Esophagus (tissue), 2 donors: ENCODE measurements around the gene PIKFYVE. TPM values are rescaled to one million over a fixed set of nuclear protein-coding genes. Genes with fewer than 3 reads are reported as not detected.
"Not testable (repeated sequence)": the region's sequence is repeated elsewhere in the genome, so short reads cannot be mapped to it uniquely, and the experiment has no call there.

Experiments
- H3K27ac ChIP-seq, 2 donors: one replicate each; pipeline ENCODE4 v1.5.1; 2013; ENCODE audit warnings: low read depth in 2 of 2, mild to moderate bottlenecking in 2 of 2, inconsistent platforms in 1 of 2, low read length in 1 of 2, moderate library complexity in 1 of 2
- H3K27me3 ChIP-seq, 2 donors: one replicate each; pipeline ENCODE4 v1.6.1; 2013; ENCODE audit warnings: low read length in 2 of 2, control low read depth in 1 of 2, mild to moderate bottlenecking in 1 of 2; ENCODE audit not compliant: insufficient read depth in 2 of 2, control insufficient read depth in 1 of 2
- H3K36me3 ChIP-seq, 2 donors: one replicate each; pipeline ENCODE4 v1.6.1; 2013; ENCODE audit warnings: low read length in 1 of 2; ENCODE audit not compliant: control insufficient read depth in 2 of 2, insufficient read depth in 2 of 2
- H3K4me1 ChIP-seq, 2 donors: one replicate each; pipeline ENCODE4 v1.6.1; 2013; ENCODE audit warnings: low read length in 1 of 2; ENCODE audit not compliant: control insufficient read depth in 2 of 2, insufficient read depth in 2 of 2
- H3K4me3 ChIP-seq, 2 donors: one replicate each; pipeline ENCODE4 v1.5.1; 2013; ENCODE audit warnings: low read length in 2 of 2, mild to moderate bottlenecking in 2 of 2, low read depth in 1 of 2, moderate library complexity in 1 of 2
- H3K9me3 ChIP-seq, 2 donors: one replicate each; pipeline ENCODE4 v1.6.1; 2013; ENCODE audit warnings: mild to moderate bottlenecking in 2 of 2, low read depth in 1 of 2, low read length in 1 of 2, moderate library complexity in 1 of 2; ENCODE audit not compliant: control insufficient read depth in 2 of 2, insufficient read depth in 1 of 2
- WGBS, 2 donors: extraction: QIAGEN DNeasy Blood & Tissue Kit; methylation state at CpG; one replicate each; pipeline ENCODE4 v1.1.7; 2013; 5-methylcytosine and 5-hydroxymethylcytosine counted together
- polyA plus RNA-seq, 2 donors: library from polyadenylated mRNA; stranded (reverse); fragments of 200-250 nt; gene quantifications; one replicate each; pipeline ENCODE4 v1.2.3, GENCODE V29; 2013
- donor health status: healthy with polysubstance abuse.
- donor health status: Bipolar disorder and iron deficiency.

The PIKFYVE gene
- polyA plus RNA-seq, 2 donors = 2.9 to 3.6 TPM

GRCh38 chr2:208266936-208267335 lies 881 bp downstream of the PIKFYVE start:
- H3K27ac ChIP-seq = peak overlapping the region; percentile 87 to 92
- H3K36me3 ChIP-seq = no peaks in the 10 kb centered on the region
- no peaks in the 10 kb centered on the region for H3K27me3 ChIP-seq
- H3K4me1 ChIP-seq = peaks cover 3 to 7% of the 10 kb centered on the region in 2 donors
- peak overlapping the region; percentile 67 to 92 for H3K4me3 ChIP-seq
- WGBS, 2 donors = 6 to 9% methylated on average over 3 of the region's 3 CpGs
- H3K9me3 ChIP-seq = no peaks in the 10 kb centered on the region

GRCh38 chr2:208267526-208267925 lies 1.5 kb downstream of the PIKFYVE start:
- not testable (repeated sequence) for H3K9me3 ChIP-seq, H3K27me3 ChIP-seq, H3K36me3 ChIP-seq, H3K27ac ChIP-seq, H3K4me1 ChIP-seq
- WGBS, 2 donors = 77 to 83% methylated on average over 22 of the region's 22 CpGs
- peak overlapping the region in 1 of 2 donors; percentile 92 for H3K4me3 ChIP-seq

- Histone ChIP-seq H3K4me1 (peaks cover 3 to 7% of the 10 kb centered on the region in 2 donors), H3K4me3 (no peak overlapping the region), H3K27me3 (no peaks in the 10 kb centered on the region), H3K27ac (no peak overlapping the region), H3K9me3 (no peaks in the 10 kb centered on the region), H3K36me3 (peaks cover under 1% of the 10 kb centered on the region in 2 donors)
- WGBS, 2 donors = 79 to 80% methylated on average over 8 of the region's 8 CpGs
Measured at GRCh38 chr2:208268156-208268952, 2.3 kb downstream of the PIKFYVE start.

- no peak overlapping the region for H3K4me3 ChIP-seq
- WGBS, 2 donors = 95 to 97% methylated on average over 2 of the region's 2 CpGs
- H3K27ac ChIP-seq = no peak overlapping the region
- H3K27me3 ChIP-seq = no peaks in the 10 kb centered on the region
- H3K36me3 ChIP-seq = peaks cover 2 to 6% of the 10 kb centered on the region in 2 donors
- H3K9me3 ChIP-seq = no peaks in the 10 kb centered on the region
- H3K4me1 ChIP-seq = peaks cover 3 to 7% of the 10 kb centered on the region in 2 donors
Measured at GRCh38 chr2:208269091-208269490, 3.0 kb downstream of the PIKFYVE start.

GRCh38 chr2:208274748-208275147 lies 8.7 kb downstream of the PIKFYVE start:
- Histone ChIP-seq H3K9me3 (no peaks in the 10 kb centered on the region), H3K27ac (no peak overlapping the region), H3K36me3 (peaks cover 2 to 6% of the 10 kb centered on the region in 2 donors), H3K4me1 (no peaks in the 10 kb centered on the region), H3K4me3 (no peak overlapping the region), H3K27me3 (no peaks in the 10 kb centered on the region)

GRCh38 chr2:208278549-208278948 lies 12.5 kb downstream of the PIKFYVE start:
- no peak overlapping the region for H3K4me3 ChIP-seq
- H3K9me3 ChIP-seq = no peaks in the 10 kb centered on the region
- no peaks in the 10 kb centered on the region for H3K4me1 ChIP-seq
- no peak overlapping the region for H3K27ac ChIP-seq
- peaks cover 5 to 6% of the 10 kb centered on the region in 2 donors for H3K36me3 ChIP-seq
- 100% methylated on average over 2 of the region's 2 CpGs for WGBS, 2 donors
- no peaks in the 10 kb centered on the region for H3K27me3 ChIP-seq

- no peak overlapping the region for H3K4me3 ChIP-seq
- no peaks in the 10 kb centered on the region for H3K27me3 ChIP-seq
- no peaks in the 10 kb centered on the region for H3K9me3 ChIP-seq
- H3K4me1 ChIP-seq = no peaks in the 10 kb centered on the region
- peaks cover 2 to 6% of the 10 kb centered on the region in 2 donors for H3K36me3 ChIP-seq
- no peak overlapping the region for H3K27ac ChIP-seq
- 94 to 96% methylated on average over 2 of the region's 2 CpGs for WGBS, 2 donors
Measured at GRCh38 chr2:208279236-208279635, 13.2 kb downstream of the PIKFYVE start.

- WGBS, 2 donors = 100% methylated on average over 2 of the region's 2 CpGs
- H3K36me3 ChIP-seq = peaks cover 2 to 6% of the 10 kb centered on the region in 2 donors
Measured at GRCh38 chr2:208280234-208280633, 14.2 kb downstream of the PIKFYVE start.

GRCh38 chr2:208280933-208281332 lies 14.9 kb downstream of the PIKFYVE start:
- no peaks in the 10 kb centered on the region for H3K4me1 ChIP-seq
- H3K9me3 ChIP-seq = no peaks in the 10 kb centered on the region
- H3K4me3 ChIP-seq = no peak overlapping the region
- H3K27ac ChIP-seq = no peak overlapping the region
- no peaks in the 10 kb centered on the region for H3K27me3 ChIP-seq
- peaks cover 2 to 10% of the 10 kb centered on the region in 2 donors for H3K36me3 ChIP-seq
- WGBS, 2 donors = 73 to 82% methylated on average over 3 of the region's 3 CpGs

More at GRCh38 chr2:208280234-208280633, 14.2 kb downstream of the PIKFYVE start:
- no peak overlapping the region for H3K4me3 ChIP-seq
- H3K4me1 ChIP-seq = no peaks in the 10 kb centered on the region
- no peaks in the 10 kb centered on the region for H3K9me3 ChIP-seq
- no peak overlapping the region for H3K27ac ChIP-seq
- no peaks in the 10 kb centered on the region for H3K27me3 ChIP-seq

GRCh38 chr2:208285853-208286252 lies 19.8 kb downstream of the PIKFYVE start:
- Histone ChIP-seq H3K4me1 (no peaks in the 10 kb centered on the region), H3K9me3 (no peaks in the 10 kb centered on the region), H3K36me3 (peaks cover 4% of the 10 kb centered on the region in 2 donors), H3K4me3 (no peak overlapping the region), H3K27ac (no peak overlapping the region), H3K27me3 (no peaks in the 10 kb centered on the region)
- WGBS, 2 donors = 79 to 86% methylated on average over 4 of the region's 4 CpGs
